Lower lobe of right lung (tissue), 2 donors: ENCODE results near the gene ARHGAP21. TPM values are rescaled to one million over a fixed set of nuclear protein-coding genes. Genes with fewer than 3 reads are reported as not detected.

Experiments used
- ATAC-seq, 2 donors: fragments of 200-7000 bp; cut with Tn5 transposase; one replicate each; pipeline ENCODE4 v1.9.1; 2020 to 2022; ENCODE audit warnings: mild to moderate bottlenecking in 2 of 2, moderate library complexity in 2 of 2
- DNase-seq: peaks from one replicate; pipeline ENCODE4 v3.0.0-alpha.2; 2020
- H3K27ac ChIP-seq: fragments of 200-600 bp; one replicate; pipeline ENCODE4 v1.8.0; 2022
- H3K27me3 ChIP-seq: fragments of 200-600 bp; one replicate; pipeline ENCODE4 v1.8.0; 2022; ENCODE audit warnings: low read depth
- H3K36me3 ChIP-seq: fragments of 200-600 bp; one replicate; pipeline ENCODE4 v1.8.0; 2022; ENCODE audit warnings: mild to moderate bottlenecking
- H3K4me1 ChIP-seq: fragments of 200-600 bp; one replicate; pipeline ENCODE4 v1.8.0; 2022
- H3K4me3 ChIP-seq: fragments of 200-600 bp; one replicate; pipeline ENCODE4 v1.8.0; 2022; ENCODE audit warnings: mild to moderate bottlenecking
- H3K9me3 ChIP-seq: fragments of 200-600 bp; one replicate; pipeline ENCODE4 v1.8.0; 2022
- intact Hi-C: fragments of 100-400 bp; cut with DNase I; formaldehyde crosslinking; loops from one replicate; pipeline ENCODE4 v1.11.0; 2022
- total RNA-seq: library from RNA; stranded (reverse); fragmentation: NEBNext Ultra II Directional; extraction: Animal tissue kit (Norgen Biotek cat#: 25700); gene quantifications from one replicate; pipeline ENCODE4 v1.2.1, GENCODE V29; 2021
- TF ChIP-seq, protein P1 (sequence below): fragments of 200-600 bp; IDR thresholded peaks from one replicate; pipeline ENCODE4 v1.8.0; 2022; ENCODE audit warnings: antibody characterized with exemption, mild to moderate bottlenecking
- donor health status: DM: no; HTN: yes; CAD: no; lungs with severe emphysema.

Gene ARHGAP21
- total RNA-seq, 1 donor from 2014 or later, result 83.1 TPM

DNA sequence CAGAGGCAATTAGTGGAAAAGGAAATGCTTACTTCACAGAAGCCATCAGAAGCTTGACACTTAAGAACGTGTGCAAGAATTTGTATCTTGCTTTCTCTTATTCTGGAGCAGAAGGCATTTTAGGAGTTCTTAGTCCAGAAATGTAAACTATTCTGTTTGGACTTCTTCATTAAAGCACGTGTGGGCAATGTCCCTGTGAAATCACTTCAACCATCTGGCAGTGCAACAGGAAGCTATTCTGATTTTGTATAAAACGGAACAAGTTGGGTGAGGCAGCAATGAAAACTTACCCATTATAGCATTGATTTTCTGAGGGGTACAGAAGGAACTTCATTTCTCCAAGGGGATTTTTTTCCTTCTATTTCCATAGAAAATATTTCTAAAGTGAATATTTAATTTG is 21.3 kb upstream of the ARHGAP21 start:
- TF ChIP-seq, protein P1, sequence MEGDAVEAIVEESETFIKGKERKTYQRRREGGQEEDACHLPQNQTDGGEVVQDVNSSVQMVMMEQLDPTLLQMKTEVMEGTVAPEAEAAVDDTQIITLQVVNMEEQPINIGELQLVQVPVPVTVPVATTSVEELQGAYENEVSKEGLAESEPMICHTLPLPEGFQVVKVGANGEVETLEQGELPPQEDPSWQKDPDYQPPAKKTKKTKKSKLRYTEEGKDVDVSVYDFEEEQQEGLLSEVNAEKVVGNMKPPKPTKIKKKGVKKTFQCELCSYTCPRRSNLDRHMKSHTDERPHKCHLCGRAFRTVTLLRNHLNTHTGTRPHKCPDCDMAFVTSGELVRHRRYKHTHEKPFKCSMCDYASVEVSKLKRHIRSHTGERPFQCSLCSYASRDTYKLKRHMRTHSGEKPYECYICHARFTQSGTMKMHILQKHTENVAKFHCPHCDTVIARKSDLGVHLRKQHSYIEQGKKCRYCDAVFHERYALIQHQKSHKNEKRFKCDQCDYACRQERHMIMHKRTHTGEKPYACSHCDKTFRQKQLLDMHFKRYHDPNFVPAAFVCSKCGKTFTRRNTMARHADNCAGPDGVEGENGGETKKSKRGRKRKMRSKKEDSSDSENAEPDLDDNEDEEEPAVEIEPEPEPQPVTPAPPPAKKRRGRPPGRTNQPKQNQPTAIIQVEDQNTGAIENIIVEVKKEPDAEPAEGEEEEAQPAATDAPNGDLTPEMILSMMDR, result no peak
- H3K4me3 ChIP-seq, result no peak overlapping the region
- no peak overlapping the region for H3K27ac ChIP-seq
- DNase-seq, result no peak
- no peaks in the 10 kb centered on the region for H3K36me3 ChIP-seq
- intact Hi-C loops, result no loop called here
- no peak for ATAC-seq
- H3K4me1 ChIP-seq, result peaks cover 7% of the 10 kb centered on the region
- no peaks in the 10 kb centered on the region for H3K27me3 ChIP-seq
- no peaks in the 10 kb centered on the region for H3K9me3 ChIP-seq

GRCh38 chr10:24740714-24741113 is 17.0 kb upstream of the ARHGAP21 start:
- ATAC-seq (no peak), DNase-seq (no peak)
- intact Hi-C loops, result no loop called here
- Histone ChIP-seq H3K27ac (no peak overlapping the region), H3K27me3 (no peaks in the 10 kb centered on the region), H3K4me3 (no peak overlapping the region), H3K9me3 (no peaks in the 10 kb centered on the region), H3K4me1 (peaks cover 7% of the 10 kb centered on the region), H3K36me3 (no peaks in the 10 kb centered on the region)
- TF ChIP-seq, protein P1, result no peak

GRCh38 chr10:24737001-24737400 is 13.3 kb upstream of the ARHGAP21 start:
- Histone ChIP-seq H3K4me3 (no peak overlapping the region), H3K4me1 (no peaks in the 10 kb centered on the region), H3K9me3 (no peaks in the 10 kb centered on the region), H3K27ac (no peak overlapping the region), H3K36me3 (no peaks in the 10 kb centered on the region), H3K27me3 (no peaks in the 10 kb centered on the region)
- intact Hi-C loops, result no loop called here
- ATAC-seq, result no peak
- TF ChIP-seq, protein P1, result no peak
- no peak for DNase-seq

- TF ChIP-seq, protein P1, result no peak
- H3K36me3 ChIP-seq, result no peaks in the 10 kb centered on the region
- no peak overlapping the region for H3K4me3 ChIP-seq
- H3K9me3 ChIP-seq, result no peaks in the 10 kb centered on the region
- ATAC-seq (no peak), DNase-seq (no peak)
- H3K4me1 ChIP-seq, result no peaks in the 10 kb centered on the region
- intact Hi-C loops, result no loop called here
- no peaks in the 10 kb centered on the region for H3K27me3 ChIP-seq
- no peak overlapping the region for H3K27ac ChIP-seq
These were observed 8.3 kb upstream of the ARHGAP21 start for GRCh38 chr10:24731942-24732341.

DNA sequence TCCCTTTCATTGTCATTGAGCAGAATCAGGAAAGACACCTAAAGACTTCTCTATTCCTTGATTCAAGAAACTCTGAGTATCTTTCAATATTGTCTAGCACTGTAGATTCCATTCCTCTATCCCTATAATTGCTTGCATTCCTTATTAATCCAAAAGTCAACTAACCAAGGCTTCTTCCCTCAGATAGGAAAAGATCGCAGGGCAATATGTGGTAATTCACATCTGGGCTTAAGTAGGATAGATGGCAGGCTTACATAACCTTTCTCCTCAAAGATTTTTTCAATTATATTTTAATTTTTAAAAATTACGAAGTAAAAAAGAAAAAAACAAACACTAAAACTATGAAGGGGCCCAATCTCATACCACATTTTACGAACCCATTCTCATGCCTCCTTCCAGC is 7.1 kb upstream of the ARHGAP21 start:
- H3K27ac ChIP-seq, result no peak overlapping the region
- ATAC-seq (no peak), DNase-seq (no peak)
- no peaks in the 10 kb centered on the region for H3K9me3 ChIP-seq
- H3K36me3 ChIP-seq, result no peaks in the 10 kb centered on the region
- TF ChIP-seq, protein P1, result no peak
- H3K4me3 ChIP-seq, result no peak overlapping the region
- H3K27me3 ChIP-seq, result no peaks in the 10 kb centered on the region
- intact Hi-C loops, result no loop called here
- H3K4me1 ChIP-seq, result no peaks in the 10 kb centered on the region

DNA sequence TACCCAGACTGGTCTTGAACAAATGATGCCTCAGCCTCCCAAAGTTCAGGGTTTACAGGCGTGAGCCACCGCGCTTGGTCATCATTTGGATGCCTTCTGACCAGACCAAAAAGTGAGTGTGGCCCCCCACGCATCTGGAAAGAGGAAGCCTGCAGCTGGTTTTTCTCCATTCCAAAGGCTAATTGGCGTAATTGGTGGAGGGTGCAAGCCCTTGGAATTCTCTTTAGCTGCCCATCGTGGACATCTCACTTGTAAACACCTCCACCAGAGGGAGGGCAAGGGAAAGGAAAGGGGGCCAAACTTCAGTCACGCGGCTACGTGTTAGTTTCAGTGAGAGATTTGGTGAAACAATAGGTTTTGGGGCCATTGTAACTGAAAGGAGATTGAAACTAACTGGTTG is 4.1 kb upstream of the ARHGAP21 start:
- no peaks in the 10 kb centered on the region for H3K27me3 ChIP-seq
- TF ChIP-seq, protein P1, result no peak
- H3K4me3 ChIP-seq, result no peak overlapping the region
- intact Hi-C loops, result no loop called here
- H3K4me1 ChIP-seq, result no peaks in the 10 kb centered on the region
- no peaks in the 10 kb centered on the region for H3K36me3 ChIP-seq
- no peak overlapping the region for H3K27ac ChIP-seq
- DNase-seq (no peak), ATAC-seq (no peak)
- no peaks in the 10 kb centered on the region for H3K9me3 ChIP-seq
